ENCODE data around the gene KRT20. TPM values are rescaled to one million over a fixed set of nuclear protein-coding genes. Genes with fewer than 3 reads are reported as not detected.

Gene KRT20
- total RNA-seq, 1 experiment from 2014 or later = not detected

GRCh38 chr17:40827746-40828453, 57.1 kb downstream of the KRT20 start:
- Histone ChIP-seq H3K56ac (ENCODE audit: insufficient read length, low read depth, low read length) (no peak overlapping the region), H3T11ph (ENCODE audit: low read length) (no peak overlapping the region), H3K23ac (ENCODE audit: insufficient read length, low read depth, low read length) (no peak overlapping the region), H2BK12ac (ENCODE audit: insufficient read length, low read depth, low read length) (no peak overlapping the region), H3K27ac (ENCODE audit: insufficient read length, low read depth, low read length) (no peak overlapping the region), H3K18ac (ENCODE audit: insufficient read length, low read depth, low read length) (no peak overlapping the region), H2BK5ac (ENCODE audit: insufficient read length, low read length) (no peak overlapping the region), H4K91ac (ENCODE audit: insufficient read length, low read depth, low read length) (no peak overlapping the region), H3K27me3 (ENCODE audit: insufficient read depth, low read length) (no peaks in the 10 kb centered on the region; the same call in 1 of the 2 replicates), H3K79me2 (ENCODE audit: insufficient read depth, low read length) (no peaks in the 10 kb centered on the region), H2BK120ac (ENCODE audit: low read depth, low read length, poor library complexity, severe bottlenecking) (no peak overlapping the region), H3K9me3 (ENCODE audit: control insufficient read depth, low read depth, low read length) (no peaks in the 10 kb centered on the region), H3K4me1 (ENCODE audit: insufficient read depth, low read length) (no peaks in the 10 kb centered on the region), H2BK15ac (ENCODE audit: low read depth, low read length) (no peak overlapping the region), H3K79me1 (ENCODE audit: insufficient read depth, low read depth, low read length, poor library complexity, severe bottlenecking) (no peaks in the 10 kb centered on the region), H3K14ac (ENCODE audit: insufficient read depth, low read length) (no peak overlapping the region), H2AFZ (ENCODE audit: low read length) (no peak overlapping the region), H3K9ac (ENCODE audit: extremely low read depth, insufficient read length, low read length) (no peak overlapping the region), H4K20me1 (ENCODE audit: control insufficient read depth, insufficient read depth, insufficient read length) (no peaks in the 10 kb centered on the region), H3K4ac (ENCODE audit: low read depth, low read length) (no peak overlapping the region), H4K5ac (ENCODE audit: insufficient read length, low read depth, low read length) (no peak overlapping the region), H4K8ac (replicated peaks; ENCODE audit: insufficient read length, low read depth, low read length) (no peak overlapping the region), H3K23me2 (ENCODE audit: insufficient read length, low read depth, low read length, poor library complexity, severe bottlenecking) (no peaks in the 10 kb centered on the region), H3K4me2 (ENCODE audit: insufficient read depth, insufficient read length, low read length) (no peak overlapping the region), H2BK20ac (ENCODE audit: low read depth, low read length, poor library complexity, severe bottlenecking) (no peak overlapping the region), H2AK5ac (ENCODE audit: insufficient read length, low read length) (no peak overlapping the region)
- H3K9me3 Mint-ChIP-seq = no peaks in the 10 kb centered on the region
- H3K4me1 Mint-ChIP-seq = peaks cover 5 to 8% of the 10 kb centered on the region in 2 experiments
- H3K27ac Mint-ChIP-seq = no peak overlapping the region
- no peak for TF ChIP-seq CTCF (conservative IDR thresholded peaks at IDR 0.05)
- WGBS (ENCODE audit: extremely low coverage, insufficient read length, low lambda C conversion rate) = no CpG with 5 or more reads among the region's 7 CpGs
- H3K4me3 Mint-ChIP-seq = no peak overlapping the region
- DNase-seq = no peak
- no peaks in the 10 kb centered on the region for H3K36me3 Mint-ChIP-seq (ENCODE audit: insufficient read depth in 1 of 3, low read depth in 3 of 3)
- peaks cover 93% of the 10 kb centered on the region for H3K27me3 Mint-ChIP-seq (ENCODE audit: low read depth)

Other genes with a start within 250 kb of the KRT20 start
- gene SMARCE1, start 237.4 kb downstream of the KRT20 start, total RNA-seq (2021) = 122 and 126 TPM in 2 replicates
- 0.13 and 0.18 TPM in 2 replicates for gene KRT222, start 220.1 kb downstream of the KRT20 start, total RNA-seq (2021)
- gene KRT24, start 181.5 kb downstream of the KRT20 start, total RNA-seq (2021) = not detected in 2 replicates
- gene KRT25, start 129.9 kb downstream of the KRT20 start, total RNA-seq (2021) = not detected in 2 replicates
- not detected in 2 replicates for gene KRT26, start 113.0 kb downstream of the KRT20 start, total RNA-seq (2021)
- not detected in 2 replicates for gene KRT27, start 102.7 kb downstream of the KRT20 start, total RNA-seq (2021)
- gene KRT28, start 85.3 kb downstream of the KRT20 start, total RNA-seq (2021) = not detected in 2 replicates
- gene KRT10, start 62.6 kb downstream of the KRT20 start, total RNA-seq (2021) = 24.0 and 28.4 TPM in 2 replicates
- not detected in 2 replicates for gene KRT12, start 18.0 kb downstream of the KRT20 start, total RNA-seq (2021)
- gene KRT23, start 52.4 kb upstream of the KRT20 start, total RNA-seq (2021) = not detected in 2 replicates
- not detected in 2 replicates for gene KRT39, start 81.7 kb upstream of the KRT20 start, total RNA-seq (2021)
- not detected in 2 replicates for gene KRT40, start 99.1 kb upstream of the KRT20 start, total RNA-seq (2021)
- gene KRTAP3-3, start 108.9 kb upstream of the KRT20 start, total RNA-seq (2021) = not detected in 2 replicates
- not detected in 2 replicates for gene KRTAP3-2, start 114.7 kb upstream of the KRT20 start, total RNA-seq (2021)
- gene KRTAP3-1, start 123.9 kb upstream of the KRT20 start, total RNA-seq (2021) = not detected in 2 replicates
- not detected in 2 replicates for gene KRTAP1-5, start 142.0 kb upstream of the KRT20 start, total RNA-seq (2021)
- not detected in 2 replicates for gene KRTAP1-4, start 145.0 kb upstream of the KRT20 start, total RNA-seq (2021)
- not detected in 2 replicates for gene KRTAP1-3, start 149.6 kb upstream of the KRT20 start, total RNA-seq (2021)
- gene KRTAP1-1, start 156.2 kb upstream of the KRT20 start, total RNA-seq (2021) = not detected in 2 replicates
- not detected in 2 replicates for gene KRTAP2-1, start 162.1 kb upstream of the KRT20 start, total RNA-seq (2021)
- gene KRTAP2-2, start 170.0 kb upstream of the KRT20 start, total RNA-seq (2021) = not detected in 2 replicates
- gene KRTAP2-3, start 174.9 kb upstream of the KRT20 start, total RNA-seq (2021) = not detected in 2 replicates
- gene KRTAP2-4, start 180.6 kb upstream of the KRT20 start, total RNA-seq (2021) = not detected in 2 replicates
- gene KRTAP4-7, start 198.9 kb upstream of the KRT20 start, total RNA-seq (2021) = not detected in 2 replicates
- gene KRTAP4-8, start 212.9 kb upstream of the KRT20 start, total RNA-seq (2021) = not detected in 2 replicates
- gene KRTAP4-16, start 217.0 kb upstream of the KRT20 start, total RNA-seq (2021) = not detected in 2 replicates
- not detected in 2 replicates for gene KRTAP4-9, start 220.1 kb upstream of the KRT20 start, total RNA-seq (2021)
- gene KRTAP4-11, start 233.1 kb upstream of the KRT20 start, total RNA-seq (2021) = not detected in 2 replicates
- gene KRTAP4-12, start 238.9 kb upstream of the KRT20 start, total RNA-seq (2021) = not detected in 2 replicates

Measured in H9 (cell line).